T-helper 2 cell (primary cell): ENCODE measurements around the gene PNPO.
"Not testable (repeated sequence)": the region's sequence is repeated elsewhere in the genome, so short reads cannot be mapped to it uniquely, and the experiment has no call there.

Experiments used
- DNase-seq, 5 experiments: peaks; one replicate each; pipeline versions ENCODE4 v3.0.0 to v3.0.0-alpha.2; 2012 to 2022

PNPO gene

GRCh38 chr17:47918006-47918405, 23.4 kb upstream of the PNPO start:
- DNase-seq: no peak

- DNase-seq: no peak
These were observed 22.4 kb upstream of the PNPO start for GRCh38 chr17:47918991-47919390.

- not testable (repeated sequence) for DNase-seq
These were observed 21.5 kb upstream of the PNPO start for GRCh38 chr17:47919889-47920288.

DNA sequence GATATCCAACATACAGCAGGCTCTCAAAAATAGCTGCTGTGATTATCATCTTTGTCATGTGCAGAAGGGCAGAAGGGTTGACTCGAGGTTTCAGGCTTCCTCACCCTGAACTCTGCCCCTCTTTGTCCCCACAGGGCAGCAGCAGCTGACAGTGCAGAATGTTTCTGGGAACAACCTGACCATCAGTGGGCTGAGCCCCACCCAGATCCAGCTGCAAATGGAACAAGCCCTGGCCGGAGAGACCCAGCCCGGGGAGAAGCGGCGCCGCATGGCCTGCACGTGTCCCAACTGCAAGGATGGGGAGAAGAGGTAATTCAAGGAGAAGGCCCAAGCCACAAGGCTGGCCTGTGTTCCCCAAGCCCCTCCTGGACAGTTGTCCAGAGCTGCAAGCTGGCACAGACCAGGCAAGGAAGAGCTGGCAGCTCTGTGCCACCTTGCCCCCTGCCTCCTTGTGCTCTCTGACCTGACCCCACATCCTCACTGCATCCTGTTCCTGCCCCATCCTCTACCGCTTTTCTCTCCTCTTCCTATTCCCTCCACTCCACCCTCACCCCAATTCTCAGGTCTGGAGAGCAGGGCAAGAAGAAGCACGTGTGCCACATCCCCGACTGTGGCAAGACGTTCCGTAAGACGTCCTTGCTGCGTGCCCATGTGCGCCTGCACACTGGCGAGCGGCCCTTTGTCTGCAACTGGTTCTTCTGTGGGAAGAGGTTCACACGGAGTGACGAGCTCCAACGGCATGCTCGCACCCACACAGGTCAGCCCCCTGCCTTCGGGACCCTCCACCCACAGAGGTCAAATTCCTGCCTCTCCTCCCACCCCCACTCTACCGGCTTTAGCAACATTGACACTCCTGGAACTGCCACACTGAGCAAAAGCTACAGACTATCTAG, 16.3 kb upstream of the PNPO start:
- no peak for DNase-seq

DNA sequence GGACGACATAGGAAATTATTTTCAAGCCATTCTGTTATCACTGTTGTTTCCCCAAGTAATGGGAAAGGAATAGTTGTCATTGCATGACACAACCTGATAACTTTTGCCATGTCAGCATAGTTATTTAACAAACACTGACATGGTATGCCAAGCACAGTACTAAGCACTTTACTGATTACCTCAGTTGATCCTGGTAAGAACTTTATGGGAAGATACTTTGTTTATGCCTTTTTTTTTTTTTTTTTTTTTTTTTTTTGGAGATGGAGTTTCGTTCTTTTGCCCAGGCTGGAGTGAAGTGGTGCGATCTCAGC, 15.7 kb upstream of the PNPO start:
- no peak for DNase-seq

DNA sequence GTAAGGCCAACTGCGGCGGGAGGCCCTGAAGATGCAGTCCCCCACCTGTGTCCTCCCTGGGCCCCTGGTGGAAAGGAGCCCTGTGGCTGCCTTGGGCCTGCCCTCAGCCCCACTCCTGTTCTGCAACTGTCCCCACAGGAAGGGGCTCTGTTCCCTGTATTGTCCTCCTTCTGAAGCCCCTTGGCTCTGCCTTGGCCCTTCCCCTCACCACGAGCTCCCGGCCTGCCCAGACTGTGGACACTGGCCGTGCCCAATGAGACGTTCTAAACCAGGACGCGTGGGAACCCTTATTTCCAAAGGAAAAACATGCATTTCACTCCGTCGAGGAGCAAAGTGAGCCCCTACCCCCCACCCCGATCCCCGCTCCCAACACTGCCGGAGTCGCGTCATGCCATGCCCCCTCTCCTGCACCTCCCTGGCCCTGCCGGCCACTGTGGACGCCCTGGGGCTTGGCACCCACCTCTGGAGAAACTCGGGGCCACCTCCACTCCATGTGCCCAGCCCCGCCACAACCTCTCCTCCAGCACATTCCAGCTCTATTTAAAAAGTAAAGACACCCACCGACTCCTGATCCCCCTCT, 13.5 kb upstream of the PNPO start:
- DNase-seq: no peak

- DNase-seq: peak in 1 of 5 experiments; percentile 22
These were observed 13.0 kb upstream of the PNPO start for GRCh38 chr17:47928415-47928814.

DNA sequence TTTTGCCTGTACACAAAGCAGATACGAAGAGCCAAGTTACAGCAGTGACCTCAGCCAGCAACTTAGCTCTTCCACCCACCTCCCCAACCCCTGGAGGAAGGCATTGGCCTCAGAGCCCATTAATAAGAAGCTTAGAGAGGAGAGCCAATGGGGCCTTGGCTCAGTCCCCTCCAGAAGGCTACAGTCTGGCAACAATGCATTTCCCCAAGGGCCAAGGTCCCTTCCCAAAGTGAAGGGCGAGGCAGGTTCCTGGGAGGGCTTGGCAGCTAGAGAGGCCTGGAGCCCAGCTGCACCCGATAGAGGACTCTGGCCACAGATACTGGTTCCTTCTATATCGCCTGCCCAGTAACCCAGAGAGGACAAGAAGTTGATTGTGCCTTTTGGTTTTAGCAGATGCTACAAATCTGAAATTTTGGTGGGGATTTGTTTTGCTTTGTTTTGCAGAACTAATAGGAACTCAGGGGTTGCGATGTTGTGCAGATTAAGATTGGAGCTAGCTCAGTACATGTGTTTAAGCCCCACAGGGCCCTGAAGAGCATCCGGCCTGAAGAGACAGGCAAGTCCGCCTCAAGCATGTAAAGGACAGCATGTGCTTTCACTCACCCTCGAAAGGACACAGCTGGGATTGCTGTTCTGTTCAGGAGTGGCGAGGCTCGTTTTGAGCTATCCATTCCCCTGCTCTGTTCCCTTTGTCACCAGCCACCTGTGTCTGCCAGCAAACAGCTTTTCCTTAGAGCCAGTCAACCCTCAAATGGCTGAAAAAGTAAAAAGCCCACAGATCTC, 12.0 kb upstream of the PNPO start:
- no peak for DNase-seq

DNA sequence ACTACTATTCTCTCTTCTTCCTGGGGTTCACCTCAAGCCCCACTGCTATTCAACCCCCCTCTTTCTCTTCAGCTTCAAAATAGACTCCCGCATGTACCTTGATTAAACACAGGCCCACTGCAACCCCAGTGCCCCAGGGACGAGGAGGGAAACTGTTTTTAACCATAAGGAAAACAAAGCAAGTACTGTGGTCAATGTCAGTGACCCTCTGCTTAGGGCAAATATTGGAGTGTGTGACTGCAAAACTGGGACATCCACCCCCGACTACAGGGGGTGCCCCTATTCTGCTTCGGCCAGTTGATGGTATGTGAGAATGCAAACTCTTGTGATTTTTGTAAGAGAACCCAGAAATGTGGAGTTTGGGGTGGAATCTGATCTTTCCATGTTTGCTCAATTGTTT, 9.5 kb upstream of the PNPO start:
- no peak for DNase-seq

DNA sequence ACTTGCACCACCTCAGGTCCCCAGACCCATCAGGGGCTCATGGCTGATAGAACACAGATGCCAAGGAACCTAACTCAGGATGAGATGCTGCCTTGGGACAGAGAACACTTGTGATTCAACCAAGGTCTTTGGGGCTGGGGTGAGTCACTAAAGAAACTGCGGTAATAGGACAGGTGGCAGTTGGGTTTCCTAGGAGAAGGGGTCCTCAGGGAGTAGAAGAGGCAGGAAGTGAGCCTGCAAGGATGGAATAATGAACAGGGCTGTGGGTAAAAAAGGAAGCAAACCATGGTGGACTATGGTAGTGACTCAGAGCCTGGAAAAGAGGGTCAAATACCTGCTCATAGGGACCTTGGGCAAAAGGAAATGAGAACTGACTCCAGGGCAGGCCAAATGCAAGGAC, 6.5 kb upstream of the PNPO start:
- DNase-seq: no peak

DNA sequence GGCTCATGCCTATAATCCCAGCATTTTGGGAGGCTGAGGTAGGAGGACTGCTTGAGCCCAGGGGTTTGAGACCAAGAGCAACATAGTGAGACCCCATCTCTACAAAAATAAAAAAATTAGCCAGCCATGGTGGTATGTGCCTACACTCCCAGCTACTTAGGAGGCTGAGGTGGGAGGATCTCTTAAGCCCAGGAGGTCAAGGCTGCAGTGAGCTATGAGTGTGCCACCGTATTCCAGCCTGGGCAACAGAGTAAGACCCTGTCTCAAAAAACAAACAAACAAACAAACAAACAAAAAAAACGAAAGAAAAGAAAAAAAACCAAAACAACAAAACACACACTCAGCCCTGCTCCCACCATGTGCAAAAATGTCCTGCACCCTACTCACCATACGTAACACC, 5.9 kb upstream of the PNPO start:
- DNase-seq: not testable (repeated sequence)

DNA sequence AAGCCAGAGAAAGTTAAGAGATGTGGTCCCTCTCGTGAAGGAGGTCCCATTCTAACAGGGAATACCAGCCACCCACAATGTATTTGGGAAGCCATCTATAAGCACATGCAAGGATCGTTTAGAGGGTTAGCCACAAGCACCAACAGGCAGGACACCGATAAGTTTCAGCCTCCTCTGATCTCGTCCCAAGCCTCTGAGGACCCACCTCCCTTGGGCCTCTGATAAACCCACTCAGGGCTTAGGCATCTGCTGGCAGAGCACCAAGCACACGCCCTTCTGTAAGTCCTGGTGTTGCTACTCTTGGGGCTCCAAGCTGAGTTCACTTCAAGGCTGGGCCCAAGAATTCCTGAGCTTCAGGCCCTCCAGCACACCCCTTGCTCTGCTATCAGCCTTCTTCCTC, 5.4 kb upstream of the PNPO start:
- DNase-seq: no peak

DNA sequence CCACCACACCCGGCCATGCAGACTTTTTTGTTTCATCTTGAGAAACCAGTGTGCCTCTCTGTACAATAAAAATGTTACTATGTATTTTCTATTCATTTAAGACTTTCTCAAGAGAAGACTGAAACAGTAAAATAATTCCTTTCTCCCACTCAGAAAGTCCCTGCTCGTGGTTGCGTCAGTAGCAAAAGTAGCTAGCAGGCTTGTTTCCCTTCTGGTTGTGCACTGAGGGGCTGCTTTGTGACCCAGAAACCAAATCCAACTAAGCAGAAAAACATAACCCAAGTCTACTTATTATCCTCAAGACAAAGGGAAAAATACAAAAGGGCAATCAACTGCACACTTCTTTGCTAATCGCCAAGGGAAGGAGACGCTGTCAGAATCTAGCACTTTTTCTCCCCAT, 3.4 kb upstream of the PNPO start:
- DNase-seq: no peak

GRCh38 chr17:47942096-47942510, 732 bp downstream of the PNPO start:
- DNase-seq: peak in 1 of 5 experiments; percentile 25

- no peak for DNase-seq
These were observed 1.2 kb downstream of the PNPO start for GRCh38 chr17:47942568-47942967.

DNA sequence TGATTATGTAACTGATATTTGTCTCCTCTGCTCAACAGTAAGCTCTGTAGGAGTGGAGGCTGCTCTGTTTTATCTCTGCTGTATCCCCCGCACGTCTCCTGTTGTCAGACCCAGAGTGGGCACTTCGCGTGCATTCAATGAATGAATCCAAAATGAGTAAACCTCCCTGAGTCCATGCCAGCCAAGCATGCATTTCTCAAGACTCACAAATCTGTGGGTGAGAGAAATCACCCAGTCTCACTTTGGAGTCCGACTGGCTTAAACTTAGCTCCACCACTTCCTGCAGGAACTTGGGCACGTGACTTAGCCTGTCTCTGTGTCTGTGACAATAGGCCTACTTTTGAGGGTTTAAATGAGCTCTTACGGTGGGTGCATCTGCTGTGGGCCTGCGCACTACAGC, 3.7 kb downstream of the PNPO start:
- DNase-seq: peak in 2 of 5 experiments; percentile 26 to 46

GRCh38 chr17:47945529-47946508, 4.4 kb downstream of the PNPO start:
- no peak for DNase-seq

DNA sequence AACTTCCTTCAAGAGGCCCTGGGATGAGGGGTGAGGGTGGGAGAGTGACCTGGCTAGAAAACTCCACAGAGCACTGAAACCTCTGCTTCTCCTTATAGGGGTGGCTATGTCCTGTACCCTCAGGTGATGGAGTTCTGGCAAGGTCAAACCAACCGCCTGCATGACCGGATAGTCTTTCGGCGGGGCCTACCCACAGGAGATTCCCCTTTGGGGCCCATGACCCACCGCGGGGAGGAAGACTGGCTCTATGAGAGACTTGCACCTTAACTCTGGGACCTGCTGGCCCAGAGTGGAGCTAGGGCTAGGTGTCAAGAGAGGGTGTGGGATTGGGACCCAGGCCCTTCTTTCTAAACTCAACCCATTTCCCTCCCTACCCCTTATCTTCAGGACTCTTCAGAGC, 5.1 kb downstream of the PNPO start:
- DNase-seq: no peak

DNA sequence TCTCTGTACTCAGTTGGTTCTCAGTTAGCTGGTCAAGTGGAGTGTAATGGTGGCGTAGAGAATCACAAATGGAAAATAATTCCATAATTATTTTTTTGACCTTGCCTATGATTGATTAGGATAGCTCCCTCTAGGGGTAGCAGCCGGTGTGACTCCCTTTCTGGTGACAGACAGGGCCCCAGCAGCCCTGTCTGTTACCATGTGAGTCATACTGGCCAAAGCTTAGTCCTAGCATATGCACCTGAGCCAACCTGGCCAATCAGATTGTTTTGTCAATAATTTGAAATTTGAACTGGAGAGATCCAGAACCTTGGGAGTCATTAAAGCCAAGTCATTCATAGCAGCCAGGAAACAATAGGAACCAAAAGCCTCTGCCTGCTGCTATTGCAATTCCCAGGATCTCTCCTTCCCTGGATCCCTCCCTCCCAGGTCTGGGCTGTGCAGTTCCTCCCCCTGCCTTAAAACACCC, 5.6 kb downstream of the PNPO start:
- peak; percentile 26 to 81 (median 55) for DNase-seq

DNA sequence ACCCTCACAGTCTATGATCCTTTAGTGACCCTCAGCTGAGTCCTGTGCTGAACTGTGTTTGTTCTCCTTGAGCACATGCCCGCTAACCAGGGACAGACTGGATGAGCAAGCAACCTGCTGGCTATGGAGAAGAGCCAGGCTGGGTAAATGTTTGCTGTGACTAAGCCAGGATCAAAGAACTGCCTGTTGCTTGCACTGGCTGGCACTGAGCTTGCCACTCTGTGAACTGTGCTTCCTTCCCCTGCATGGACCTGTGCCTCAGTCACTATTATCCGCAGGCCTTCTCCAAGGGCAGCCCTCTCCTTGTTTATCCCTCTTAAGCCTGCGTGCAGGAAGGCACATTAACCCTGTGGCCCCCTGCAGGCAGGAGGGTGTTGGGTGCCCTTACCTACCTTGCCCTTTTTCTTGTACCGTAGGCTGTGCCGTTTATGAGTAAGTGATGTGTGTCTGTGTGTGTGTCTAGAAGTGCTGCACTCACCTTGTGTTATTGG, 7.4 kb downstream of the PNPO start:
- DNase-seq: peak in 1 of 5 experiments; percentile 13

DNA sequence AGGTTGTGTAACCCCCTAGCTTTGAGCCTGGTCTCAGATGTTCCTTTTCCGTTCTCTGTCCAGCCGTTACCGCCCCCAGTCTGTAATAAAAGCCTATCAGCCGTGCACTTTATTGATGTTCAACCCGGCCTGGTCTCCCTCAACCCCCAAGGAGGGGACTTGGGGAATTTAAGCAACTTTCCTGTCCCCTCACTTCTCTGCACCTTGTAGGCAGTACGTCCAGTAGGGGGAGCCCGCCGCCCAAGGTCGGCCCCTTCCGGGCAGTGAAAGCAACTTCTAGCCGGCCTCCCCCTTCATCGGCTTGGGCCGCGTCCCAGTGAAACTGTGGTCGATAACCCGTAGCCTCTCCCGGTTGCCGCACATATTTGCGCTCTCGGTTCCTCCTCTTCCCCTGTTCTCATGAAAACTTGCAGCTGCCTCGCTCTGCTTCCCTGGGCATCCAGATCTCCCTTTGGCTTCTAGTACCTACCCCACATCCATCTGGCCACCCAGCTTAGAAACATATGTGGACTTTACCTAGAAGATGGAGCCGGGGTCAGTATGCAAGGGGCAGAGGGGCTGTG, 7.9 kb downstream of the PNPO start:
- peak; percentile 54 to 73 (median 69) for DNase-seq

- no peak for DNase-seq
These were observed 8.6 kb downstream of the PNPO start for GRCh38 chr17:47949946-47950345.
